Activated naive CD4-positive, alpha-beta T cell treated with anti-CD3 and anti-CD28 coated beads, Interleukin-2, amount 50 U/mL, for 16 hours (primary cell): ENCODE data around the gene FAM186B.

Source experiments
- DNase-seq: peaks from one replicate; pipeline ENCODE4 v3.0.0-alpha.2; 2020

The FAM186B gene

DNA sequence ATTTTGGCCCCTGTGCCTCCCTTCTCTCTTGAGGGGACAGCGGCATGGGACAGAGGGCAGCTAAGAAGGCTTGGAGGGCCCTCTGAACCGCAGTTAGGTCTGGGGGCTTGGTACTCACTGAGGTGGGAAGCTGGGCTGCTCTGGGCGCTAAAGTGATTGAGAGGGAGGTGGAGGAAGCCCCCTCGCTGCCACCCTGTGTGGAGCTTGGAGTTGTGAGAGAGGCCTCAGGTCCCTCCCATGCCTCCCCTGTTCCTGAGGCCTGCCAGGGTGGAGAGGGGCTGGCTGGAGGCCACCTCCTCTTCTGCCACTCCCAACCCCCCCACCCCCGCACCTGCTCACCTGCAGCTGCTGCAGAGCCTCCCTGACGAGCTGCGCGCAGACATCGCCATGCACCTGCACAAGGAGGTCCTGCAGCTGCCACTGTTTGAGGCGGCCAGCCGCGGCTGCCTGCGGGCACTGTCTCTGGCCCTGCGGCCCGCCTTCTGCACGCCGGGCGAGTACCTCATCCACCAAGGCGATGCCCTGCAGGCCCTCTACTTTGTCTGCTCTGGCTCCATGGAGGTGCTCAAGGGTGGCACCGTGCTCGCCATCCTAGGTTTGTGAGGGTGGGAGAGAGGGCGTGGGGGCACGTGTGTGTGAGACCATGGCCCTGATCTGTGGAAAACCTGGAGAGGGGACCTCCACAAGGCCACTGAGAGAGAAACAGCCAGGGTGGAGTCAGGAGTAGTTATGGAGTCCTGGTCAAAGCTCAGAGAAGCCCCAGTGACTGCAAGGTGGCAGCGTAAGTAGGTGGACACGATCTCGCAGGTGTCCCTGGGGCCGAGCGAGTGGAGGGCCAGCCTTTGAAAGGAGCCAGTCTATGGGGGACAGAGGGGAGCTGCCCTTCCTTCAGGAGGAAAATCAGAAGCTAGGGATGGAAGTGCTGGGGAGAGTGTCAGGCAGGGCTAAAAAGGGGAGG is 55.4 kb downstream of the FAM186B start:
- no peak for DNase-seq

DNA sequence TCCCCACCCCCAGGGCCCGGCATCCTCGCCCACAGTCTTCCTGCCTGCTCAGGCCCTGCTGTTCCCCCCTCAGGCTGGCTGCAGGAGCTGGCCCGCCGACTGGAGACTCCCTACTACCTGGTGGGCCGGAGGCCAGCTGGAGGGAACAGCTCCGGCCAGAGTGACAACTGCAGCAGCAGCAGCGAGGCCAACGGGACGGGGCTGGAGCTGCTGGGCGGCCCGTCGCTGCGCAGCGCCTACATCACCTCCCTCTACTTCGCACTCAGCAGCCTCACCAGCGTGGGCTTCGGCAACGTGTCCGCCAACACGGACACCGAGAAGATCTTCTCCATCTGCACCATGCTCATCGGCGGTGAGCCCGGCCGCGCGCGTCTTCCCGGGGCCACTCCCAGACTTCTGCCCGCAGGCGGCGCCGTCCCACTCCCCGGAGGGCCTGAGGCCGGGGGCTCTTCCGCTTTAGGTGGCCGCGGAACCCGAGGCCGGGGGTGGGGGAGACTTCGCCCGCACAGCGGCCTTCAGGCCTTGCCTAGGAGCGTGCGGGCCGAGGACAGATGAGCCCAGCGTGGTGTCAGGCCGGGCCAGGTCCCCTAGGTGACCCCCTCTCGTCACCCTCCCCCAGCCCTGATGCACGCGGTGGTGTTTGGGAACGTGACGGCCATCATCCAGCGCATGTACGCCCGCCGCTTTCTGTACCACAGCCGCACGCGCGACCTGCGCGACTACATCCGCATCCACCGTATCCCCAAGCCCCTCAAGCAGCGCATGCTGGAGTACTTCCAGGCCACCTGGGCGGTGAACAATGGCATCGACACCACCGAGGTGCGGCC is 56.4 kb downstream of the FAM186B start:
- peak; percentile 42 for DNase-seq

DNA sequence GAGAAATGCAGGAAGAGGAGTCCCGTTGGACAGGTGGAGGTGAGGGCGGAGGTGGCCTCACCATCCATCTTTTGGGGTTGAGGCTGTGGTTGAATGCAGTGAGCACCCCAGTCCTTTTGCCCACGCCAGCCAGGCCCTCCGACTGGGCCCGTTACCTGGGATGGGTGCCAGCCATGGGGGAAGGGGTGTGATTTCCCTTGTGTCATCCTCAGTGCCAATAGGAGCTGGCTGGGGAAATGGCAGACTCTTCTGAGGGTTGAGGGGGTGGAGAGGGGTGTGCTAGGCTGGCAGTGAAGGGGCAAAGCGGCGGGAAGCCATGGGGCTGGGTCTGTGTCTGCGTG is 57.0 kb downstream of the FAM186B start:
- DNase-seq: no peak

DNA sequence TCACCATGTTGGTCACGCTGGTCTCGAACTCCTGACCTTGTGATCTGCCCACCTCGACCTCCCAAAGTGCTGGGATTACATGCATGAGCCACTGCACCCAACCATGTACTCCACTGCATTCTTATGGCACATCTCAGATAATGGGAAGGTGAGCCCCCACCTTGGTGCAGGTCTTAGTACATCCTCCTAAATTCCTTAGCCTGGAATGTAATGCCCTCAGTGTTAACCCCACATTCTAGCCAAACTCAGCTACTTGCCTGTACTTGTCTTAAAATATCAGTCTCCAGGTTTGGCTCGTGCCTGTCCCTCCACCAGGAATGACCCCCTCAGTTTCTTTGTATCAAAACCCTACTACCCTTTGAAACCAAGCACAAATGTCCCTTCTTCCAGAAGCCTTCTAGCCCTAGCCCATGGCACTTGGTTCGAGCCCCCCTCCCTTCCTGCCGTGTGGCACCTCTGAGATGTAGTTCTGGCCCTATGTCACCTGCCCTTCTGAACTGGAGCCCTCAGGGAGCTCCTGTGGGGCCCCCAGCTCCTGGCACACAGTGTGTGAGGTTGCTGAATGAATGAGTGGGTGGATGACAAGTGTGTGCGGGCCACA is 58.2 kb downstream of the FAM186B start:
- no peak for DNase-seq

DNA sequence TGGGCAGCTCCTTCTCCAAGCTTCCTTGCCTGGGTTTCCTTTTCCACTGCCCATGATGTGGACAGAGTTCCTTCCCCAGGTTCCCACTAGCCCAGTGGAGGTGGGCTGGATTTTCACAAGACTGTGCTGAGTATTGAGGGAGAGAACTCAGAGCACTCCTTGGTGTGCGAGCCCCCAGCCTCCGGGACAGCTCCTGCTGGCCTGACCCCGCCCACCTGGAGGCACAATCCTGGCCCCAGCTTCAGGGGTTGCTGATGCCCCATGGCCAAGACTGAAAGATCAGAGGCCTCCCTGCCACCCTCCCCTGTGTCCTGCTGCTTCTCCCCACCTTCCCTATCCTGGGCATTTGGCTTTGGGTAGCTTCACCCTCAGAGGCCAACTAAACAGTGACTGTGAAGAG is 59.0 kb downstream of the FAM186B start:
- no peak for DNase-seq

DNA sequence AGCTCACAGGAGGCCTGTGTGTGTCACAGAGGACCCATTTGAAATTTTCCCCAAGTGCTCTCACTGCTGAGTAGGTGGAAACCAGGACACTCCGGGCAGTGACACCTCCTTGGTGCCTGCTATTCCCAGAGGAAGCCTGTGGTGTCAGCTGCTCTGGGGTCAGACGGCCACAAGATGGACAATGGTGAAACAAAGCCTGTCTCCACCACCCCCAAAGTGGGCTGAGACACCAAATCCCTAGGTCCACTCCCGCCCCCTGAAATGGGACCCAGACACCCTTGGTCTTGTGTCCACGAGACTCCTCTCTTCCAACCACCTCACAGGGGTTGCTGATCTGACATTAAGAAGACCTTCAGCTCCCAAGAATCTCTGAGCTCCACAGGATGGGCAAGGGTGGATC is 59.6 kb downstream of the FAM186B start:
- no peak for DNase-seq

DNA sequence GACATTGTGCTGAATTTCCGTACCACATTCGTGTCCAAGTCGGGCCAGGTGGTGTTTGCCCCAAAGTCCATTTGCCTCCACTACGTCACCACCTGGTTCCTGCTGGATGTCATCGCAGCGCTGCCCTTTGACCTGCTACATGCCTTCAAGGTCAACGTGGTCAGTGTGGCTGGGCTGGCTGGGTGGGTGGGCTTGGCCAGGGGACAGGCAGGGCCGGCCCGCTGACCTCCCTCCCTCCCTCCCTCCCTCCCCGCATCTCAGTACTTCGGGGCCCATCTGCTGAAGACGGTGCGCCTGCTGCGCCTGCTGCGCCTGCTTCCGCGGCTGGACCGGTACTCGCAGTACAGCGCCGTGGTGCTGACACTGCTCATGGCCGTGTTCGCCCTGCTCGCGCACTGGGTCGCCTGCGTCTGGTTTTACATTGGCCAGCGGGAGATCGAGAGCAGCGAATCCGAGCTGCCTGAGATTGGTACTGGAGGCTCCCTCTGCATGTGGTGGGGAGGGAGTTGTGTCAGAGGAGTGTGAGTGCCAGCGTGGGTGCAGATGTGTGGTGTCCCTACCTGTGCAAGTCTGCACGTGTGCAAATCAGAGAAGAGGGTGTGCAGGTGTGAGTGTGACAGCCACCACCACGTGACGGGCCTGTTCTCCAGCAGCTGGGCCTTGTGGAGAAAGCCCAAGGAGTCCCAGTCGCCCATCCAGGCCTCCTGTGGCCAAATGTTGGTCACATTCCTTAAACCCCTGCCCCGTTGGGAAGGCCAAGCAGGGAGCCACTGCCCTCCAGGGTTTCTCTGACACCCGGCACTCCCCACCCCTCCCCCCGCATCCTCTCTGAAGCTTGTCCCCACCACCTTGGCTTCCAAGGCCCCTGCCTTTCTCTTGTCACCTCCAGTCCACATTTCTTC is 61.3 kb downstream of the FAM186B start:
- no peak for DNase-seq

DNA sequence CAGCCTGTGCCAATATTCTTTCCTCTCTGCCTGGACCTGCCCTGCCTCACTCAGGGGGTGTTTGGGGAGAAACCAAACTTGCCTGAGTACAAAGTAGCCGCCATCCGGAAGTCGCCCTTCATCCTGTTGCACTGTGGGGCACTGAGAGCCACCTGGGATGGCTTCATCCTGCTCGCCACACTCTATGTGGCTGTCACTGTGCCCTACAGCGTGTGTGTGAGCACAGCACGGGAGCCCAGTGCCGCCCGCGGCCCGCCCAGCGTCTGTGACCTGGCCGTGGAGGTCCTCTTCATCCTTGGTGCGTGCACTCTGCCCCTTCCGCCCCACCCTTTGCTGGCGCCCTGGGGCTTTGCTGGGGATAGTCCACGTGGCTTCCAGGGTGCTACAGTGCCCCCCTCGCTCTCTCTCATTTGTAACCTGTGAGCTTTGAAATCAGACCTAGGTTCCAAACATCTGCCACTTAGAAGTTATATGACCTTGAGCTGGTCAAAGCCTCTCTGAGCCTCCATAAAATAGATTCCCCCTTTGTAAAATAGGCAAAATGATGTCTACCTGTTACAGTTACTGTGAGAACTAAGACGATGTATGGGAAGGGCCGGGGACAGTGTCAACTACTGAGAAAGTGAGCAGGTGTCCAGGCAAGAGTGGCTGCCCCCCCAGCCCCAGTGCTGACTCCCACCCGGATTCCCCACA is 62.1 kb downstream of the FAM186B start:
- no peak for DNase-seq

DNA sequence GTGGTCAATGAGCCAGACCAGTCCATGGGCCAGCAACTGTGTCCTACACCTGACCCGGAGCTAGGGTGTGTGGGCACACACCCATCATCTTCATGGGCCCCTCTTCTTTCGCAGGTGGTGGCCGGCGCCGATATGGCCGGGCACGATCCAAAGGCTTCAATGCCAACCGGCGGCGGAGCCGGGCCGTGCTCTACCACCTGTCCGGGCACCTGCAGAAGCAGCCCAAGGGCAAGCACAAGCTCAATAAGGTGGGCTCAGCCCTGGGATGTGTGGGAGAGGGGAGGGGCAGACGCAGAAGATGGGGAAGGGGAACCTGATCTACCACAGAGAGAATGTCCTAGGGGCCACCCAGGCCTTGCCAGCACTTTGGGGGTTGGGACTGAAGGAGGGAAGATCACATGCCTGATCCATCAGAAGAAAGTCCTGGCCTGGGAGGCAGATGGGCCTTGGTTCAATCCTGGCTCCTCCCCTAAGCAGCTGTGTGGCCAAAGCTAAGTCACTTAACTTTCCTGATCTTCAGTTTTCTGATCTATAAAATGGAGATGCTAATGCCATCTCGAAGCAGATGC is 62.8 kb downstream of the FAM186B start:
- DNase-seq: no peak

DNA sequence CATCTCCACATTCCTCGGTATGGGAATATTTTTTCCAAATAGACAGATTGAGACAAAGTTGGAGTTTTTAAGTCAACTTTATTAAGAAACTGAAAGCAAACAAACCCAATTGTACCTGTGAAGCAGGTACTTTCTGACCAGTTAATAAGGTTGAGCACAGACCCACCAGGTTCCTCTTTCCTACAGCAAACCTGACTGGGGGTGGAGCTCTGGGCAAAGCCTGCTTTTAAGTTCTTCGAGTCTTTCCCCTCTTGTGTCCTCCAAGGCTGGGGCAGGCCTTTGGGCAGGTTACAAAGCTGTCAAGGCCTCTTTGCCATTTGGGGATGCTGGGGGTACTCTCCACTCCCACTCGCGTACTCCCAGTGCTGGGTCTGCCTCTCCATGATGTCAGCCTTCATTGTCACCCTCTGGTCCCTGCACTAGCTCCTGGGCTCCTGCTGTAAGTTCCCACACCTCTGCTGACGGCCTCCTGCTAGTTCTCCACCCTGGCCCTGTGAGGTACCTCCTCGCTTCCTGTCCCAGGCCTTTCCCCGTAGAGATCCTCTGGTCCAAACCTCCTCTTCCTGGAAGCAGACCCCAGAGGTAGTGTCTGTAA is 63.4 kb downstream of the FAM186B start:
- DNase-seq: no peak

DNA sequence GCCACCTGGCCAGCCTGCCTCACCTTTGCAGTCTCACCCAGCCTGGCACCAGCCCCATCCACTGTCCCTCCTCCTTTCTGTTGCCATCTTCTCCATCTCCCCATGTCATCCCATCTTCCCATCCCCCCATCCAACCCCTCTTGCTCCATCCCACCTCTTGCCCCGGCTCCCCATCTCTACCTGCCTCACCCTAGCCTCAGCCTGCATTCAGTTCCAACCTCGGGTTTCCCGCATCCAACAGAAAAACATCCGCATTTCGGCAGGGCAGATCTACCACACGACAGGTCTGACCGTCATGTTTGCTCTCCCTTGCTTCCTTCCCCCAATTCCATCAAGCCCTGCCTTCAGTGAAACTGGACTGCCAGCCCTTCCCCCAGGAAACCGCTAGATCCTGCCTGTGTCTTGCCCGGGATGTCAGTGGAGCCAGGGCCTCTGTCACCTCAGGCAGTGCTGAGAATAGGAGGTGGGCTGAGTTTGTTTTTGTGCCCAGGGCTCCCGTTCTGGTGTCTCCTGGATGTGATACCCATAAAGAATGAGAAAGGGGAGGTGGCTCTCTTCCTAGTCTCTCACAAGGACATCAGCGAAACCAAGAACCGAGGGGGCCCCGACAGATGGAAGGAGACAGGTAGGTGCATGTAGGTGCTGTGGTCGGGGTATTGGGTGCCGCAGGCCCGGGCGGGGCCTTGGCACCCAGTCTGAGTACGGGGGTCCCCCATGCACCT is 64.1 kb downstream of the FAM186B start:
- no peak for DNase-seq

DNA sequence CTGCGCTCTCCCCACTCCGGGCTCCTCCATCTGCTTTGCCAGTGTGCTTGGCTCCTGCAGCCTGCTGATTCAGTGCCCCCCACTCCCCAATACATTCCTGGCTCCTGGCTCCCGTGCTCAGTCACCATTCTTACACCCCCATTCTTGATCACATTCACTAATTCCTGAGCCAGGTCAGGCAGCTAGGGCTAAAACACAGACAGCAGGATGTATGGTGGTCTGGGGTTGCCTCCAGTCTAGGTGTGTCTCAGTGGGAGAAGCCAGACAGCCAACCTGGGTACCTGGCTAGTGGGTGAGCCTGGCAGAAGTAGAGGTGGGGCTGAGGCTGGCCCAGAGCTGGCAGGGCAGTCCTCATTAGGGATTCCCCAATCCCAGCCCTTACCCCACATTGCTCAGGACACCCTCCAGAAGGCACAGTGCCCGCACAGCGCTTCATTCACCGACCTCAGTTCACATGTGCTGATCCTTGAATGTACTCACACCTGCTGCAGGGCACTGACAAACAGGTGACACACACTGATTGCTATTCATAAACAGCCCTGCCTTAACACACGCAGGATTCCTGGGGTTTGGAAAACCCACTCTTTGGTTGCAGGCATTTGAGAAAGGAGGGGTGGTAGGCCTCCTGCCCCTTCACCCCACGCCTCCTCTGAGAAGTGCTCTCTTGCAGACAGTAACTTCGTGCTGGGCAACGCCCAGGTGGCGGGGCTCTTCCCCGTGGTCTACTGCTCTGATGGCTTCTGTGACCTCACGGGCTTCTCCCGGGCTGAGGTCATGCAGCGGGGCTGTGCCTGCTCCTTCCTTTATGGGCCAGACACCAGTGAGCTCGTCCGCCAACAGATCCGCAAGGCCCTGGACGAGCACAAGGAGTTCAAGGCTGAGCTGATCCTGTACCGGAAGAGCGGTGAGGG is 65.0 kb downstream of the FAM186B start:
- no peak for DNase-seq

DNA sequence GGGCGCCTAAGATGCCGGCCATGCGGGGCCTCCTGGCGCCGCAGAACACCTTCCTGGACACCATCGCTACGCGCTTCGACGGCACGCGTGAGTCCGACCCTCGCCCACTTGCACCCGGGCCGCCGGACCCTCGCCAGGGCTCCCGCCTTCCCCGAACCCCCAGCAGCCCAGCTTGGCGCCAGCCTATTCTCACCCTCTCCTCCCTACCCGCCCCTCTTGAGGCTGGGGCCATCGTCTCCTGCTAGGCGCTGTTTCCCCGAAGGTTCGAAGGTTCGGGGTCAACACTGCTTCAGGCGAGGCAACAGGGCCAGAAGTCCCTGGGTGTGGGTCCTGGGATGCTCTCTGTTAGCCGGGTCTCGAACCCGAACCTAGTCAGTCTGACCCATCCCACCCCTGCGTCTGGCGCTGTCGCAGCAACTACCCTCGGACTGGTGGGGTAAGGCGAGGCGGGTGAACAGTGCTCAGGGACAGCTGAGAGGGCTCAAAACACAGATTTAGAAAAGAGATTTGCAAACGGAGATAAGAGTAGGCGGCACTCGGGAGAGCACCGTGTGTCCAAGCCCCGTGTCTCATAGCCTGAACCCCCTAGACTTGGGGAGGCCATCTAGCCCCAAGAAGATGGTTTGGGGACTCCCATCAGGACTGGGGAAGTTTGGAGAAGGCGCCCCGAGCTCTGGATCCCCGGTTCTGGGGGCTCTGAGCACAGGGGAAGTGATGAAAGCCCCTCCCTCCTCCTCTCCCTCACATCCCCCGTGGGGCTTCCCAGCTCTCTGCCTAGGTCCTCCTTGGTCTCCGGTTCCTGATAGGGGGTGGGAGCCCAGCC is 65.8 kb downstream of the FAM186B start:
- no peak for DNase-seq

DNA sequence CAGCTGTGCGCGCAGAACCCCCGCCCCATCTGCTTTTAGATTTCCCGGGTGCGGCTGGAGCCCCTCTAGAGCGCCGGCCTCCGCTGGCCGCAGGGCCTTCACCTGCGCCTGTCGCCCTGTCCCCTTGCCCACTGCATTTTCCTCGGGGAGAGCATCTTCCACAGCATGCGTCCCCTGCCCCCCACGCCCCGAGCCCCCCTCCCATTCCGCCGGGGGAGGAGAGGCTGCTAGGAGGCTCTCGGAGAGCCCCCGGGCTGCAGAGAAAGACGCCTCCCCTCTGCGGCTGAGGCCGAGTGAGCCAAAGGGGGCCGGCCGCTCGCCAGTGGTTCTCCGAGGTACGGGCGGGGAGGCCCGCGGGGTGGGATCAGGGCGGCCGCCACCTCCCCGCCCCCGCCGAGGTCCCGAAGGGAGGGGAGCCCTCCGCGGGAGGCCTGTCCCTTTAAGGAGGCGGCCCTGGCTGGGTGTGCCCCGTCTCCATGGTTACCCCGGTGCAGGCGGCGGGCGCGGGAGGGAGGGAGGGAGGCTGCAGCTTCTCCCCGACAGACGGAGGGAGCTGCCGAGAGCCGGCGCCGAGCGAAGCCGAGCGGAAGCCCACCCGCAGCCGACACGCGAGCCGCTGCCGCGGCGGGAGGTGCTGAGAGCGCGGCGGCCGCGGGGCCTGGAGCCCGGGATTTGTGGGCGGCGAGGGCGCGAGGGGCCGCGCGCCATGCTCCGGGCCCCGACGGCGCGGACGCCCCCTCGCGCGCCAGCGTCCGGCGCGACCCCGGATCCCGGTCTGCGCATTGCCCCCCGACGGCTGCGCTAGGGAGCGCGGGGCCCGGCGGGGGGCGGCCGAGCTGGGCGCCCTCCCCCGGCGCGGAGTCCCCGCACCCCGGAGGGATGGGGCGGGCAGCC is 66.7 kb downstream of the FAM186B start, which contains the start of gene KCNH3:
Gene KCNH3 (plus strand): TSS at position 521 of the 894 bp plus-strand sequence. CDS start 387 bp downstream, outside the sequence.
- peak; percentile 85 for DNase-seq

DNA sequence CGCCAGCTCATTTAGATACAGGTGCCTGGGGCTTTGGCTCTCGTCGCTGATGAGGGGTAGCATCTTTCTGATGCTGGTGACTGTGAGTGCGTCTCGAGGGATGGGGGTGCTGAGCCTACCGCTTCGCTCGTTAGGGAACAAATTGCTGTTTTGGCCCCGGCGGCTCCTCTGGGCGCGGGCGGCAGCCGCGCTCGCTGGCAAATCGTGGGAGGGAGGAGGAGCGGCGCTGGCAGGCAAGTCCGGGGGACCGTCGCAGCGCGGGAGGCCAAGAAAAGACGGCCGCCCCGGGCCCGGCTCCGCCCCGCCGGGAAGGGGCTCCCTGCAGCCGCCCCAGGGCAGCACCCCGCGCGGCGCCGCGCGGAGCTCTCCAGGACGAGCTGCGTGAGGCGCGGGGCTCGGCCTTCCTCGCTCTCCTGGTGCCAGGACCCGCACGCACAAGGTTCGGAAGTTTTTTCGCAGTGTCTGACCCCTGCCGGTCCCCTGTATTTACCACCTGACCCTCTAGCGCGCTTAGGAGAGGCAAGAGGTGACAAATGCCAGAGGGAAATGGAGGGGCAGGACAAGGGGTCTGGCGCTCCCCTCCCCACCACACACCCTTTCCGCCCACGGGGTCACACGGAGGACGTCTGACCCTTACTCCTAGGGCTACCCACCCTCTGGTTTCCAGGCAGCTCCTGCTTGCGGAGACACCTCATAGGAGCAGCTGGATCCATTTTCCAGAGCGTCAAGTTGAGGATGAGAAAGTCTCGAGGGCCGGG is 67.5 kb downstream of the FAM186B start:
- DNase-seq: peak; percentile 47
